Pancreas (tissue), 10 donors: ENCODE measurements around the gene LACC1. TPM values are rescaled to one million over a fixed set of nuclear protein-coding genes. Genes with fewer than 3 reads are reported as not detected.

Experiments
- ATAC-seq, 4 donors: fragments of 200-7000 bp; cut with Tn5 transposase; one replicate each; pipeline versions ENCODE4 v1.8.0 to v1.9.1; 2020; ENCODE audit warnings: mild to moderate bottlenecking in 4 of 4, moderate library complexity in 4 of 4
- DNase-seq, 6 donors: peaks; one replicate each; pipeline ENCODE4 v3.0.0-alpha.2; 2020
- FAIRE-seq: peaks from 2 replicates; lab custom pipeline; 2012; peaks lifted over from hg19 to GRCh38; lab: Jason Lieb, UNC
- H3K27ac ChIP-seq, 4 donors: fragments of 200-600 bp; sonication (generic); 1 replicate in 3 of 4; 2 replicates in 1 of 4; pipeline versions ENCODE4 v1.5.0 to v1.8.0; 2020
- H3K27me3 ChIP-seq, 4 donors: fragments of 200-600 bp; one replicate each; pipeline ENCODE4 v1.8.0; 2021
- H3K36me3 ChIP-seq, 3 donors: fragments of 200-600 bp; sonication (generic) in 1 of 3; one replicate each; pipeline versions ENCODE4 v1.5.0 to v1.8.0; 2020 to 2021
- H3K4me1 ChIP-seq, 3 donors: fragments of 200-600 bp; one replicate each; pipeline ENCODE4 v1.8.0; 2021
- H3K4me3 ChIP-seq, 4 donors: fragments of 200-600 bp; sonication (generic) in 2 of 4; one replicate each; pipeline versions ENCODE4 v1.5.0 to v1.8.0; 2020 to 2021
- H3K9me3 ChIP-seq, 4 donors: fragments of 200-600 bp; one replicate each; pipeline ENCODE4 v1.8.0; 2021
- CTCF ChIP-seq, 4 donors: fragments of 200-600 bp; sonication (generic) in 3 of 4; IDR thresholded peaks; one replicate each; pipeline versions ENCODE4 v1.5.0 to v1.8.0; 2021; ENCODE audit warnings: antibody characterized with exemption in 4 of 4
- WGBS, 2 donors: extraction: QIAGEN DNeasy Blood & Tissue Kit; methylation state at CpG; one replicate each; pipeline ENCODE4 v1.1.7; 2013; 5-methylcytosine and 5-hydroxymethylcytosine counted together
- intact Hi-C, 3 donors: fragments of 100-400 bp; cut with DNase I; formaldehyde crosslinking; loops; one replicate each; pipeline versions ENCODE4 v1.11.1 to v1.14.2; 2022
- polyA plus RNA-seq, 2 donors: library from polyadenylated mRNA; stranded (reverse); fragments of 200-250 nt; gene quantifications; one replicate each; pipeline ENCODE4 v1.2.3, GENCODE V29; 2013
- total RNA-seq, 6 donors: library from RNA; stranded (reverse); fragmentation: NEBNext Ultra II Directional in 4 of 6; extraction: Animal tissue kit (Norgen Biotek cat#: 25700) in 4 of 6; gene quantifications; one replicate each; pipeline versions ENCODE4 v1.2.1 to v1.2.4, GENCODE V29; 2021 to 2023
- donor health status: healthy with polysubstance abuse.
- donor health status: DM: no; HTN: no; CAD: no; lungs with moderate emphysema.
- donor health status: DM: no; HTN: no; CAD: no.
- donor health status: control.
- donor health status: control.
- donor health status: Bipolar disorder and iron deficiency.
- donor health status: DM: yes; HTN: yes; CAD: no.
- donor health status: DM: no; HTN: no; CAD: no.
- donor health status: DM: no; HTN: no; CAD: no.
- donor health status: DM: yes; HTN: yes; CAD: no.

Gene LACC1
- total and polyA plus RNA-seq, 8 donors = 2.5 to 5.9 (median 3.6) TPM

DNA sequence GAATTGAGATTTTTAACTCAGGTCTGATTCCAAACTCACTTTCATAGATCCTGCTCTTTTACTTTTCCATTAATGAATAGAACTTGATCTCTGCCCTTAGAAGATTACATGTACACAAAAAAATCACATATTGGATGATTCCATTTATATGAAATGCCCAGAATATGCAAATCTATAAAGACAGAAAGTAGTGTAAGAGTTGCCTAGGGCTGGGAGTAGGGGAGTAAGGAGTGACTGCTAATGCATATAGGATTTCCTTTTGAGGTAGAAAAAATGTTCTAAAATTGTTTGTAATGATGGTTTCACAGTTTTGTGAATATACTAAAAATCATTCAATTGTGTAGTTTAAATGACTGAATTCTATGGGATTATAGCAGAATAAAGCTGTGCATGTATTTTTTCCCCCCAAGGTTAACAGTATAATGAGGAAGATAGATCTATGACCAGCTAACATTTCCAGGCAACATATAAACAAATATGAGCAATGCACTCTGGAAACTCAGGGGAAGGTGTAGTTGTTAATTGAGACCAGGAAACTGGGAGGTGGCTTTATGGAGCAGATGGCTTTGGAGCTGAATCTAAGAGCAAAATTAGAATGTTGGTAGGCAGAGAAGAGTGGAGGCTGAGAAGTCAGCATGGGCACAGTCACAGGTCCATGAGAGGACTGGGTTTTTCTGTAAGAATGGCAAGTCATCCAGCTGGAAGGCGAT lies 41.4 kb downstream of the LACC1 start:
- Histone ChIP-seq H3K36me3 (no peaks in the 10 kb centered on the region), H3K27ac (no peak overlapping the region), H3K4me3 (no peak overlapping the region), H3K9me3 (no peaks in the 10 kb centered on the region), H3K27me3 (no peaks in the 10 kb centered on the region), H3K4me1 (no peaks in the 10 kb centered on the region)
- 91 to 94% methylated on average over 1 of the region's 1 CpG for WGBS, 2 donors
- no peak for FAIRE-seq
- no peak for TF ChIP-seq CTCF (IDR thresholded peaks at IDR 0.05)
- intact Hi-C loops = no loop called here
- no peak for DNase-seq
- ATAC-seq = no peak

DNA sequence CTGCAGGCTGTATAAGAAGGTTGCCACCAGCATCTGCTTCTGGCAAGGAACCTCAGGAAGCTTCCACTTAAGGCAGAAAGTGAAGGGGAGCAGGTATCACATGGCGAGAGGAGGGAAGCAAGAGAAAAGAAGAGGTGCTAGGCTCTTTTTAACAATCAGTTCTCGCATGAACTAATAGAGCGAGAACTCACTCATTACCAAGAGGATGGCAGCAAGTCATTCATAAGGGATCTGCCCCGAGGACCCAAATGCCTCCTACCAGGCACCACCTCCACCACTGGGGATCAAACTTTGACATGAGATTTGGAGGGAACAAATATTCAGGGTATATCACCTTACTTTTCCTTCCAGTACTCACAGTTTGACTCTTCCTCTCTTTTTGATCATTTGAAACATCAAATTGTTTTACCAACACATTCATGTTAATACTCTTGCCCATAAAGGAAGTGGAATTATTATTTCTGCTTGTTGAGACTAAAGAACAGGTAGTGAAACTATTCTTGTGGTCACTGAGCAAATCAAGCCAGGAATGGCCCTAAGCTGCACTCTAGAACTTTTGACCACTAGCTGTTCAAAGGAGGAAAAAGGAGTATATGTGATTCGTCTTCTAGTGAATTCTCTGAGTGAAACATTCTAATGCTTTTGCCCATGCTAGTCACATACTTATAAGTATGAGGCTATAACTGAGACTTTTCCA lies 45.0 kb downstream of the LACC1 start:
- Histone ChIP-seq H3K27me3 (no peaks in the 10 kb centered on the region), H3K4me1 (no peaks in the 10 kb centered on the region), H3K9me3 (no peaks in the 10 kb centered on the region), H3K36me3 (no peaks in the 10 kb centered on the region), H3K4me3 (no peak overlapping the region), H3K27ac (no peak overlapping the region)
- WGBS, 2 donors = 85 to 89% methylated on average over 5 of the region's 5 CpGs
- TF ChIP-seq CTCF (IDR thresholded peaks at IDR 0.05) = no peak
- no peak for FAIRE-seq
- no peak for DNase-seq
- intact Hi-C loops = no loop called here
- ATAC-seq = peak in 1 of 4 donors; percentile 57

- Histone ChIP-seq H3K4me3 (no peak overlapping the region), H3K27ac (no peak overlapping the region), H3K27me3 (no peaks in the 10 kb centered on the region), H3K36me3 (no peaks in the 10 kb centered on the region), H3K9me3 (no peaks in the 10 kb centered on the region), H3K4me1 (no peaks in the 10 kb centered on the region)
- no peak for TF ChIP-seq CTCF (IDR thresholded peaks at IDR 0.05)
- intact Hi-C loops = no loop called here
- no peak for ATAC-seq
- 96 to 100% methylated on average over 1 of the region's 1 CpG for WGBS, 2 donors
- no peak for FAIRE-seq
- no peak for DNase-seq
These were observed 50.2 kb downstream of the LACC1 start for GRCh38 chr13:43929947-43930346.

DNA sequence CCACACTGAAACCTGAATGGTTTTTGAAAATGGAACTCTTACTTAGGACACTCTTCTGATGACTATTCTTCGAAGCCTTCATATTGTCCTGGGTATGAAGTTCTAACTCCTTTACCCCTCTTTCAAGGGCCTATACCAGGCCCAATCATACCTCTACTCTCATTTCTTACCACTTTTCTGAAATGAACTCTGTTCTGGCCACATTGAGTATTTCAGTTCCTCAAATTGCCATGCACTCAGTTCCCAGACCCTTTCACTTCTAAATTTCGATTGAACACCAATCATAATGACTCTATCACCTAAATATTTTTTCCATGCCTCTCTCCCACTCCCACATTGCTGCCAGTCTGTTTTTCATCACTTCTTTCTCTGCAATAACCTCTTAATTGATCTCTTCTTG lies 53.7 kb downstream of the LACC1 start:
- Histone ChIP-seq H3K27ac (no peak overlapping the region), H3K4me3 (no peak overlapping the region), H3K27me3 (no peaks in the 10 kb centered on the region), H3K36me3 (no peaks in the 10 kb centered on the region), H3K4me1 (no peaks in the 10 kb centered on the region), H3K9me3 (no peaks in the 10 kb centered on the region)
- 73 to 76% methylated on average over 2 of the region's 2 CpGs for WGBS, 2 donors
- intact Hi-C loops = no loop called here
- DNase-seq (no peak), FAIRE-seq (no peak), ATAC-seq (no peak)
- TF ChIP-seq CTCF (IDR thresholded peaks at IDR 0.05) = no peak

- Histone ChIP-seq H3K27me3 (no peaks in the 10 kb centered on the region), H3K9me3 (no peaks in the 10 kb centered on the region), H3K36me3 (no peaks in the 10 kb centered on the region), H3K4me1 (no peaks in the 10 kb centered on the region), H3K4me3 (no peak overlapping the region), H3K27ac (no peak overlapping the region)
- ATAC-seq (no peak), DNase-seq (no peak), FAIRE-seq (no peak)
- TF ChIP-seq CTCF (IDR thresholded peaks at IDR 0.05) = no peak
- intact Hi-C loops = no loop called here
These were observed 54.6 kb downstream of the LACC1 start for GRCh38 chr13:43934273-43934672.
